HG03558 (cell line): Measurements from ENCODE around the gene RPS15A.
"Not testable (repeated sequence)": the region's sequence is repeated elsewhere in the genome, so short reads cannot be mapped to it uniquely, and the experiment has no call there.

Experiments used
- ATAC-seq: cut with Tn5 transposase; IDR thresholded peaks from one replicate; pipeline ENCODE4 v1.9.1; 2021; ENCODE audit warnings: moderate number of reproducible peaks; ENCODE audit not compliant: unreplicated experiment; ENCODE audit errors: extremely low read depth

RPS15A gene

DNA sequence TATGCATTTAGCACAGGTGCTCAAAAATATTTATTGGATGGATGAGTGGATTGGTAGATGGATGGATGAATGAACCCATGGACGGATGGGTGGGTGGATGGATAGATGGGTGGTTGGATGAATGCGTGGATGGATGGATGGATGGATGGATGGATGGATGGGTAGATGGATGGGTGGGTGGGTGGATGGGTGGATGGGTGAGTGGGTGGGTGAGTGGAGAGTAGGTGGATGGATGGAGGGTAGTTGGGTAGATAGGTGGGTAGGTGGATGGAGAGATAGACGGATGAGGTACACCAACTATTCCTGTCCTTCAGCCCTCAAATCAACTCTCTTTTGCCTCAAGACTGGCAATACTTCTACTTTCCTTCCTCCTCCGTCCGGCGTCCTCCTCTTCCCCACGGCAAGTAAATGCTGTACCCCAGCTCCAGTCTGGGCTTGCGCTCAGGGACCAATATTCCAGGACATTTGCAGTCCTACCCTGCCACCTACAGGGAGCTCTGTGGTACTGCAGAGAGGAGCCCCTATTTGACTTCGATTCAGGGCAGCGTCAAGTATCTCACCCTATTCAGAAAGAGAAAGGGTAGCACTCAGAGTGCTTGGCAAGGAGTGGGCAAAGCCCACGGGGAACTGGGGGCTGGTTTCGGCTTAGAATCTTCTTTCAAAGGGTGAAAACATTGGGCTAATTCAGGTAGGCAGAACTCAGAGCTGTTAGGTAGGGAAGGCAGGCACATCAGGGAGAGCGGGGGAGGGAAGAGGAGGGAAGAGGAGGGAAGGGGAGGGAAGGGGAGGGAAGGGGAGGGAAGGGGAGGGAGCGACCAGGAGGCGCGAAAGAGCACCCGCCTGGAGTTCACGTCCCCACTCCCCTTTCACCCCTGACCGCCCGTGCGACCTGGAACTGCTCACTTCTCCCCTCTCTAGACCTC lies 30.3 kb downstream of the RPS15A start:
- not testable (repeated sequence) for ATAC-seq

DNA sequence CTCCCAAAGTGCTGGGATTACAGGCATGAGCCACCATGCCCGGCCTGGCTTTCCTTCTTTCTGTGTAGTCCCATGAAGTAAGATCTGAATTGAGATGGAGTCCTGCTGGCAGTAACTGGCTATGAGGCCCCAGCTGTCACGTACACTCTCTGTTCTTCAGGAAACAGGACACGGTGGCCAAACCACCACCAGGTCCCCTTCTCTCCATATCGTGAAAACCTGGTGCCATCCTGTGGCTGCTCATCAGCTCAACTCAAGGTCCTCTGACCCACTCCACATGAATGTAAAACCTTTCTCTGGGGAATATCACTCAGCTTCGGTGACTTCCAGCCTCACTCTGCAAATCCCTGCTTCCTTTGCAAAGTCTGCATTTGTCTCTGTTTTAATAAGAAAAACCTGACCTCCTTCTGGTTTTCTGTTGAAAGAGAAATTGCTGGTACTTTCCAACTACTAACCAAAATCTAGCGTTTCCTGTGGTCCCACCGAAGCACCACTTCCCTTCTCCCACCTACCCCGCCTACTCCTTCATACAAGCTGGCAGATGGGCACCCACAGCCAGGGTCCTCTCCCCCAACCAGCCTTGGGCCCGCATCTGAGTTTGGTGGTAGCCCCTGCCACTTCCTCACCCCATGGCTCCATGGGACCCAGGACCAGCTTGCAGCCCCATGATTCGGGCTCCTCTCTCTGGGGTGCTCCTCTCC lies 32.0 kb downstream of the RPS15A start:
- ATAC-seq: not testable (repeated sequence)

DNA sequence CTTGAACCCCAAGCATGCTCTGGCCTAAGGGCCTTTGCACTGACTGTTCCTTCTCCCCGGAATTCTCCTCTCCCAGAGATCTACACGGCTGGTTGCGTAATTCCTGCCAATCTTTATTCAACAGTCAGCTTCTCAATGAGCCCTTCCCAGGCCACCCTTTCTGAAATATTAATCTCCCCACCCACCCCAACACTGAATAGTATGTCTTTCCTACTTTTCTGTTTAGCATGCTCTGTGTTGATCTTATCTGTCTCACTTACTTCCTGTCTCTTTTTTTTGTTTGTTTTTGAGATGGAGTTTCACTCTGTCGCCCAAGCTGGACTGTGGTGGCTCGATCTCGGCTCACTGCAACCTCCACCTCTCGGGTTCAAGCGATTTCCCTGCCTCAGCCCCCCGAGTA lies 33.5 kb downstream of the RPS15A start:
- ATAC-seq: not testable (repeated sequence)

DNA sequence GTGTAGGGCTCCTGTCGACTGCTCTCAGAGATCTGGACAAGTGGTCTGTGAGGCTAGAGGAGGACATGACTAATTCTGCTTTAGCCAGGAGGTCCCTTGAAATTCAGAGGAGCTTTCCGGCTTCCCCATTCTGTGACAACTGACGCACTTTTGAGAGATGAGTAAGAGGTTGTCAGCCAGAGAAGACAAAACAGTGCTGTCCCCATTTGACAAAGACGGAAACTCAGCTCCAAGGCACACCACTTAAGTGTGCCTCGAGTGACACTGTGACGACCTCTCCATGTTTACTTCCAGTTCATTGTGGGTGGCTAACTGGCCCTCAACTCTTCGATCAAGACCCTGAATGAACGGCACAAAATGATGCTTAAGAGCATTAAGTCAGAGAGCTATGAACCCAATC lies 47.3 kb downstream of the RPS15A start:
- not testable (repeated sequence) for ATAC-seq

DNA sequence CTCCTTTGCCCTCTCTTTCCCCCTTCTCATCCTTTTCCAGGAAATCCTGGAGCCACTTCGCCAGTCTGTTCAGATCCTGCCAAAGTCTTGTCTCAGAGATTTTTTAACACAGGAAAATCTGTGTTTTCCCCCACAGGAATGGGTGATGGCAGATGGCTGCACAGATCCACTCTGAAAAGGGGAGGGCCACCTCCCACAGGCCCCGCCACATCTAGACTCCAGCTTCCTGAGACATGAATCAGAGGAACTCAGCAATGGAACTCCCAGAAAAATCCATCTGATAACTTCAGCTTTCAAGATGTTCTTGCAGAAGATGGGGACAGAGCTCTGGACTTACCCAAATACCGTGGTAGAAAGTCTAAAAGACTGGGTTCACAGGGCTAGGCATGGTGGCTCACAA lies 50.1 kb downstream of the RPS15A start:
- not testable (repeated sequence) for ATAC-seq

DNA sequence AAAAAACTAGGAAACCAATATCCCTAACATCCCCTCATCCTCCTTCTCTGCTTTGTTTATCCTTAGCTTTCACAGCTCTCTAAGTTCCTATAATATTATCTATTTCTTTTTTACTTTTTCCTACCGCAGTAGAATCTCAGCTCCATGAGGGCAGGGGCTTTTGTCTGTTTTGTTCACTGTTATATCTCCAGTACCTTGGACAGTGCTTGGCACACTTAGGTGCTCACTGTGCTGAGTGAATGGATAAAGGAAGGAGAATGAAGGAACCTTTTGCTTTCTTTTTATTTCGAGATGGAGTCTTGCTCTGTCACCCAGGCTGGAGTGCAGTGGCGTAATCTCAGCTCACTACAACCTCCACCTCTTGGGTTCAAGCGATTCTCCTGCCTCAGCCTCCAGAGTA lies 51.4 kb downstream of the RPS15A start:
- ATAC-seq: not testable (repeated sequence)

DNA sequence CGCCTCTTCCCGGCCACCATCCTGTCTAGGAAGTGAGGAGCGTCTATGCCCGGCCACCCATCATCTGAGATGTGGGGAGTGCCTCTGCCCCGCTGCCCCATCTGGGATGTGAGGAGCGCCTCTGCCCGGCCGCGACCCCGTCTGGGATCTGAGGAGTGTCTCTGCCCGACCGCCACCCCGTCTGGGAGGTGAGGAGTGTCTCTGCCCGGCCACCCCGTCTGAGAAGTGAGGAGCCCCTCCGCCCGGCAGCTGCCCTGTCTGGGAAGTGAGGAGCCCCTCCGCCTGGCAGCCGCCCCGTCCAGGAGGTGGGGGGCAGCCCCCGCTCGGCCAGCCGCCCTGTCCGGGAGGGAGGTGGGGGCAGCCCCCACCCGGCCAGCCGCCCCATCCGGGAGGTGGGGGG lies 55.9 kb downstream of the RPS15A start:
- ATAC-seq: not testable (repeated sequence)
